H1 (cell line): ENCODE results near the gene KCTD11. TPM values are rescaled to one million over a fixed set of nuclear protein-coding genes. Genes with fewer than 3 reads are reported as not detected.
A peak's percentile ranks its signal among the peaks of the same experiment; 100 is the strongest.

Experiments
- ASH2L ChIP-seq: fragments of 200-600, 300-600 bp; sonication (generic); IDR thresholded peaks from one replicate; pipeline ENCODE4 v1.7.1; 2017; ENCODE audit warnings: low read length
- ATF3 ChIP-seq: IDR thresholded peaks from 2 replicates; pipeline ENCODE4 v1.6.1; 2011; ENCODE audit warnings: low read depth, mild to moderate bottlenecking, low read length; ENCODE audit not compliant: insufficient read depth
- BACH1 ChIP-seq: IDR thresholded peaks from 2 replicates; pipeline ENCODE4 v1.6.1; 2012; ENCODE audit warnings: low read length, improper control_type of control experiment
- BCL11A ChIP-seq, 2 experiments: IDR thresholded peaks; one replicate each; pipeline ENCODE4 v1.6.1; 2011; ENCODE audit warnings: low read depth in 2 of 2, low read length in 2 of 2, mild to moderate bottlenecking in 2 of 2
- BRCA1 ChIP-seq: IDR thresholded peaks from 2 replicates; pipeline ENCODE4 v1.6.1; 2012; ENCODE audit warnings: low read depth, low read length, improper control_type of control experiment
- CTCF ChIP-seq, 3 experiments: IDR thresholded peaks; 1 replicate in 2 of 3; 2 replicates in 1 of 3; pipeline versions ENCODE4 v1.5.1 to v1.6.1; 2011; ENCODE audit warnings: low read length in 3 of 3, mild to moderate bottlenecking in 3 of 3, inconsistent platforms in 2 of 3, low read depth in 1 of 3, moderate library complexity in 1 of 3; ENCODE audit not compliant: insufficient read depth in 1 of 3; ENCODE audit errors: control extremely low read depth in 1 of 3
- EGR1 ChIP-seq: IDR thresholded peaks from 2 replicates; pipeline ENCODE4 v1.6.1; 2011; ENCODE audit warnings: low read depth, low read length, borderline replicate concordance
- GABPA ChIP-seq: IDR thresholded peaks from 2 replicates; pipeline ENCODE4 v1.6.1; 2011; ENCODE audit warnings: mild to moderate bottlenecking, low read length, moderate library complexity, borderline replicate concordance; ENCODE audit not compliant: insufficient read depth
- JUN ChIP-seq: IDR thresholded peaks from 2 replicates; pipeline ENCODE4 v1.6.1; 2011; ENCODE audit warnings: low read depth, mild to moderate bottlenecking, improper control_type of control experiment, low read length
- KDM4A ChIP-seq: IDR thresholded peaks from one replicate; pipeline ENCODE4 v1.7.1; 2012; ENCODE audit warnings: low read depth, mild to moderate bottlenecking, moderate library complexity, low read length, inconsistent platforms; ENCODE audit not compliant: severe bottlenecking
- PHF8 ChIP-seq: fragments of 200-600 bp; sonication (generic); conservative IDR thresholded peaks from 2 replicates; pipeline ENCODE4 v1.7.1; 2012; ENCODE audit warnings: low read depth, mild to moderate bottlenecking, inconsistent platforms, low read length, moderate library complexity
- POLR2A ChIP-seq, 2 experiments: IDR thresholded peaks; 1 replicate in 1 of 2; 2 replicates in 1 of 2; pipeline ENCODE4 v1.6.1; 2011; ENCODE audit warnings: low read depth in 2 of 2, low read length in 2 of 2, mild to moderate bottlenecking in 2 of 2; ENCODE audit errors: control extremely low read depth in 1 of 2
- RAD21 ChIP-seq, 2 experiments: IDR thresholded peaks in 1 of 2; conservative IDR thresholded peaks in 1 of 2; 2 replicates each; pipeline ENCODE4 v1.6.1; 2011; ENCODE audit warnings: low read depth in 2 of 2, low read length in 2 of 2, improper control_type of control experiment in 1 of 2, inconsistent platforms in 1 of 2, mild to moderate bottlenecking in 1 of 2, moderate library complexity in 1 of 2
- SIN3A ChIP-seq, 2 experiments: IDR thresholded peaks in 1 of 2; conservative IDR thresholded peaks in 1 of 2; 2 replicates each; pipeline ENCODE4 v1.6.1; 2011 to 2012; ENCODE audit warnings: low read length in 2 of 2, improper control_type of control experiment in 1 of 2, low read depth in 1 of 2, mild to moderate bottlenecking in 1 of 2
- SP1 ChIP-seq: IDR thresholded peaks from 2 replicates; pipeline ENCODE4 v1.6.1; 2011; ENCODE audit warnings: low read depth, low read length
- TAF1 ChIP-seq: IDR thresholded peaks from 2 replicates; pipeline ENCODE4 v1.6.1; 2011; ENCODE audit warnings: mild to moderate bottlenecking, low read depth, low read length
- TAF7 ChIP-seq: optimal IDR thresholded peaks from 2 replicates; pipeline ENCODE3; 2011; ENCODE audit warnings: low read depth, mild to moderate bottlenecking, inconsistent platforms, low read length, moderate library complexity, borderline replicate concordance
- TBP ChIP-seq: IDR thresholded peaks from 2 replicates; pipeline ENCODE4 v1.6.1; 2011; ENCODE audit warnings: low read depth, low read length, improper control_type of control experiment
- TEAD4 ChIP-seq: IDR thresholded peaks from 2 replicates; pipeline ENCODE4 v1.6.1; 2012; ENCODE audit warnings: low read depth, low read length, inconsistent platforms, mixed read lengths
- polyA plus RNA-seq, 7 experiments: library from polyadenylated mRNA; depleted of rRNA in 3 of 7; stranded (reverse) in 5 of 7; unstranded in 2 of 7; fragments of >200 nt in 5 of 7; fragments of 200-250 nt in 2 of 7; gene quantifications; 1 replicate in 5 of 7; 2 replicates in 1 of 7; 4 replicates in 1 of 7; pipeline versions ENCODE4 v1.2.1 to v1.2.3, GENCODE V29; 2011 to 2013; ENCODE audit warnings: missing spikeins in 2 of 7, mixed read lengths in 2 of 7
- total RNA-seq: library from RNA; stranded (reverse); fragmentation: NEBNext Ultra II Directional; extraction: Animal tissue kit (Norgen Biotek cat#: 25700); gene quantifications from 2 replicates; pipeline ENCODE4 v1.2.1, GENCODE V29; 2021

Gene KCTD11
- total and polyA plus RNA-seq, 2 of the 8 experiments (the other 6 are each of a cell fraction or from before 2014, with no cell fraction given): 8.6 to 9.2 TPM

DNA sequence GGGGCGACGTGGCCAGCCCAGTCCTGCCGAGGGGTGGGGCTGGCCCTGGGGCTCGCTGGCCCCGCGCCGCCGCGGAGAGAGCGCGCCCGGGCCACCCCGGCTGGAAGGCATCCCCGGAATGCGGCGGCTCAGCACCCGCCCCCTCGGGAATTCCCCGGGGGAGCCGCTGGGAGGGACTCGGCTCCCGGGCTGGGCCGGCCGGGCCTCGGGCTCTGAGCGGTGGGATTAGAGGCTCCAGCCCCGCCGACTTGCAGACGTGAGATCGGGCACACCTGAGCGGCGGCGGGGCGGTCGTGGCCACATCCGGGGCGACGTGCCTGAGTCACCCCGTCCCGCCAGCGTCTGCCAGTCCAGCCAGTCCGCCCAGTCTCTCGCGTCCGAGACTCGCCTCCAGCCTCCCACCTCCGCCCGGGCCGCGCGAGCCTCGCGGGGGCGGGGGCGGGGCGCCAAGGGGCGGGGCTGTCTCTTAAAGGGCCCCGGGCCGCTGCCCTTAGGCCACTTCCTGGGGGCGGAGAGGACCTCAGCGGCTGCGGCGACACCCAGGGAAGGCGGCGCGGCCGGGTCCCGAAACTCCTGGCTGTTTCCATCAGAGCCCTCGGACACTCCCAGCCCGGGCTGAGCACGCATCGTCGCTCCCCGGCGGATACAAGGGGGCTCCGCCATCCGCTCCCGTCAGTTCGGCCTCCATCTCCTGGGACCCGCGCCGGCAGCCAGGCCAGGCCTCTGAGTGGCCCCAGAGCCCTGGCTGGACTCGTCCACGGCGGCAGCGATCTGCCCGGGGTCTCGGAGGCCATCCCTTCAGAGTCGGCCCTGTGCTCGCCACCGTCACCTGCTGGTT lies at the start of gene KCTD11 (continued):
- TF ChIP-seq TAF1 (peak; percentile 50; the same call in 1 of the 2 replicates), TAF7 (peak; percentile 31), RAD21 (IDR thresholded peaks at IDR 0.05 in 1 of 2, conservative IDR thresholded peaks at IDR 0.05 in 1 of 2; ENCODE audit: low read depth in 2 of 2, low read length in 2 of 2) (peak; percentile 24 to 48; a peak in 3 of 4 replicates), KDM4A (peak; percentile 45), GABPA (0 out of 2 replicates have a peak, but pooled peaks have one; percentile 44), BCL11A (IDR thresholded peaks at IDR 0.05; ENCODE audit: low read depth in 2 of 2, low read length in 2 of 2) (no peak), CTCF (IDR thresholded peaks at IDR 0.05; ENCODE audit: control extremely low read depth in 1 of 3, insufficient read depth in 1 of 3, low read depth in 1 of 3, low read length in 3 of 3) (peak in 2 of 3 experiments; percentile 70 to 73; a peak in 2 of 4 replicates), POLR2A (IDR thresholded peaks at IDR 0.05; ENCODE audit: control extremely low read depth in 1 of 2, low read depth in 2 of 2, low read length in 2 of 2) (peak in 1 of 2 experiments; percentile 82; a peak in 2 of 3 replicates), SP1 (no peak), BRCA1 (no peak), ASH2L (peak; percentile 49), EGR1 (peak; percentile 60; the same call in 1 of the 2 replicates), TEAD4 (peak; percentile 97), BACH1 (0 out of 2 replicates have a peak, but pooled peaks have one; percentile 28), ATF3 (no peak), TBP (peak; percentile 34; the same call in 1 of the 2 replicates), PHF8 (peak; percentile 69), JUN (no peak), SIN3A (conservative IDR thresholded peaks at IDR 0.05 in 1 of 2, IDR thresholded peaks at IDR 0.05 in 1 of 2; ENCODE audit: low read depth in 1 of 2, low read length in 2 of 2) (0 out of 4 replicates have a peak, but pooled peaks of 1 of the 2 experiments have one; percentile 10)
